ENCODE measurements around the gene PLCG2.

Gene PLCG2

GRCh38 chr16:81939164-81940056, 160.3 kb downstream of the PLCG2 start:
- TF ChIP-seq, protein P1, sequence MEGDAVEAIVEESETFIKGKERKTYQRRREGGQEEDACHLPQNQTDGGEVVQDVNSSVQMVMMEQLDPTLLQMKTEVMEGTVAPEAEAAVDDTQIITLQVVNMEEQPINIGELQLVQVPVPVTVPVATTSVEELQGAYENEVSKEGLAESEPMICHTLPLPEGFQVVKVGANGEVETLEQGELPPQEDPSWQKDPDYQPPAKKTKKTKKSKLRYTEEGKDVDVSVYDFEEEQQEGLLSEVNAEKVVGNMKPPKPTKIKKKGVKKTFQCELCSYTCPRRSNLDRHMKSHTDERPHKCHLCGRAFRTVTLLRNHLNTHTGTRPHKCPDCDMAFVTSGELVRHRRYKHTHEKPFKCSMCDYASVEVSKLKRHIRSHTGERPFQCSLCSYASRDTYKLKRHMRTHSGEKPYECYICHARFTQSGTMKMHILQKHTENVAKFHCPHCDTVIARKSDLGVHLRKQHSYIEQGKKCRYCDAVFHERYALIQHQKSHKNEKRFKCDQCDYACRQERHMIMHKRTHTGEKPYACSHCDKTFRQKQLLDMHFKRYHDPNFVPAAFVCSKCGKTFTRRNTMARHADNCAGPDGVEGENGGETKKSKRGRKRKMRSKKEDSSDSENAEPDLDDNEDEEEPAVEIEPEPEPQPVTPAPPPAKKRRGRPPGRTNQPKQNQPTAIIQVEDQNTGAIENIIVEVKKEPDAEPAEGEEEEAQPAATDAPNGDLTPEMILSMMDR (IDR thresholded peaks at IDR 0.05) = no peak
- TF ChIP-seq ZFX (IDR thresholded peaks at IDR 0.05; ENCODE audit: borderline replicate concordance) = no peak
- H3K27ac ChIP-seq = no peak overlapping the region

DNA sequence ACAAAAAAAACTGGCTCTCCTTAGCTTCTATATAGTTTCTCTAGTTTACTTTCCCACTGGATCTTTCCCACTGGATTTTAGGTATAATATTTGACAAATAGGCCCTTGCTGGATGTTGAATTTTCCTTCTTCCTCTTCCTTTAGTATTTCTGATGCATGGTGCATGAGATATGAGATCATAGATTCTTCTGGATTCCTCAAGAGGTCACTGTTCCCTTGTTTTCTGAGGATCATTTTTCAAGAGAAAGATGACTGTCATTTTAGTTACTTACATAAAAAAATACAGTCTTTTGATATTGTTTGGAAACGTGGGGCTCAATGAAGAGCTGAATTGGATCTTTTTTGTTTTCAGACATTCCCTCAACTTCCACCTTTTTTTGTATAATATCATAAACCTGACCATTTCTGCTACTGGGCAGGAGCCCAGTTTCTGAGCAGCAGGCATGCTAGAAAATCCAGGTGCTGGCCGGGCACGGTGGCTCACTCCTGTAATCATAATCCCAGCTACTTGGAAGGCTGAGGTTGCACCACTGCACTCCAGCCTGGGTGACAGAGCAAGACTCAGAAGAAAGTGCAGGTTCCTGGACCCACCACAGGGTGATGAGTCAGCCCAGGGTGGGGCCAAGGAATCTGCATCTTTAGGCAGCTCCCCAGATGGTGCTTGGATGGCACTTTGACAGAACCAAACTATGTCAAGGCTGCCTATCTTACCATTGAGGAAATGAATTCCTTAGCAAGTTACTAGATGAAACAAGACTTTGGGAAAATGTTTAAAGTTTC, 161.9 kb downstream of the PLCG2 start:
- TF ChIP-seq, protein P1 (IDR thresholded peaks at IDR 0.05) = peak; percentile 63
- no peak for TF ChIP-seq ZFX (IDR thresholded peaks at IDR 0.05; ENCODE audit: borderline replicate concordance)
- no peak overlapping the region for H3K27ac ChIP-seq

DNA sequence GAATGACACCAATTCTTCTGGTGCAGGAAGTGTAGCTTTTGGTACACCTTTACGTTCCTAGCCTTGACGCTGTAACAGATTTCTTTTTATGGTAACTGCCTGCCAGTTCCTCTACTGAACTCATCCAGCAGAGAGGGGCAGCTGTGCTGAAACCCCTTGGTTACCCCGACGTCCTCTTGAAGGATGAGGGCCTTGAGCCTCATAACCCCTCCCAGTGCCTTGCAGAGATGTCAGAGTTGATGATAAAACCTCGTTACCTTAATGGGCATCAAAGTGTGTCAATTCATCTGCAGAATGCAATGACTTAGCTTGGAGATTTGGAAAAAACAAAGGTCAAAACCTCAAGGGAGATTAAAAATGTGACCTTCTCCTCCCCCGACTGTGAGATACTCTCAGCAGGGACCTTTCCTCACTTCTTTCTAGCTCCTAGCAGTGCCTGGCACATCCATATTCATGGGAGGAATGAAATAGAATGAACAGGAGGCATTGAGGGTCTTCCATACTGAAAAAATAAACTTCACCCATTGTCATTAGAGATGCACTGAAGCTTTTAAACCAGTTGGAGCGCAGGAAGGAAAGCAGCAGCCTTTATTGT, 163.0 kb downstream of the PLCG2 start:
- no peak overlapping the region for H3K27ac ChIP-seq
- TF ChIP-seq, protein P1 (IDR thresholded peaks at IDR 0.05) = no peak
- no peak for TF ChIP-seq ZFX (IDR thresholded peaks at IDR 0.05; ENCODE audit: borderline replicate concordance)

DNA sequence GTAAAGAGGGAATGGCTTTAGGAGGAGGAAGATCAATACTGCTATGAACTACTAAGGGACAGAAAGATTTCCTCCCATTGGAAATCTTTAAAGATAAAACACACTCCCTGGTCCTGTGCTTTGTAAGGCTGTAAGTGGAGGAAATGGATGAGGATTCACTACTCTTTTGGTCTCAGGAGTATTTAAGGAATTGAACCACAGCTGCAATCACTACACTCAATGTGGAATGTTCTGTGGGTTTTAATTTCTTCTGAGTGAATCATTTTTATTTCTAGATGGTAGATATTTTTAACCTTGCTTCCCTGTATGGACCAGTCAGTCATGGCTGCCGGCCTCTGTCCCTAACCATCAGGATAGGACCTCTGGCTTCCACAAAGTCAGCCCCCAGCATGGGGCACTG, 166.6 kb downstream of the PLCG2 start:
- no peak overlapping the region for H3K27ac ChIP-seq
- TF ChIP-seq, protein P1 (IDR thresholded peaks at IDR 0.05) = no peak
- no peak for TF ChIP-seq ZFX (IDR thresholded peaks at IDR 0.05; ENCODE audit: borderline replicate concordance)

DNA sequence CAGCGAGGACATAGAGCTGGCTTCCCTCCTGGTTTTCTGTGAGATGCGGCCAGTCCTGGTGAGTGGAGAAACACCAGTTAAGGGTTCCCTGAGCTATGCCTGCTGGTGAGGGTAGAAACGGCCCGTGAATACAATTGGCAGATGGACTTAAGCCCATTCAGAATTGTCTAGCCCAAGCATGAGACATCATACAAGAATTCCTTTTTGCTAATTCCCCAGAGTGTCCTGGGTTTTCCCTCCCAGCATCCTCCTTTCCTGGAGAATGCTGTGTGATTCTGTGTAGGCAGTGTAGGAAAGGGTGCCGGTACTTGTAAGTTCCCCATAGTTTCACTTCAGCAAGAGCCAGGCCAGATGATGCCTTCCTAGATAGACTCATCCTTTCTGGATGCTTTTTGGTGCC, 167.1 kb downstream of the PLCG2 start:
- TF ChIP-seq, protein P1 (IDR thresholded peaks at IDR 0.05) = no peak
- no peak for TF ChIP-seq ZFX (IDR thresholded peaks at IDR 0.05; ENCODE audit: borderline replicate concordance)
- no peak overlapping the region for H3K27ac ChIP-seq

DNA sequence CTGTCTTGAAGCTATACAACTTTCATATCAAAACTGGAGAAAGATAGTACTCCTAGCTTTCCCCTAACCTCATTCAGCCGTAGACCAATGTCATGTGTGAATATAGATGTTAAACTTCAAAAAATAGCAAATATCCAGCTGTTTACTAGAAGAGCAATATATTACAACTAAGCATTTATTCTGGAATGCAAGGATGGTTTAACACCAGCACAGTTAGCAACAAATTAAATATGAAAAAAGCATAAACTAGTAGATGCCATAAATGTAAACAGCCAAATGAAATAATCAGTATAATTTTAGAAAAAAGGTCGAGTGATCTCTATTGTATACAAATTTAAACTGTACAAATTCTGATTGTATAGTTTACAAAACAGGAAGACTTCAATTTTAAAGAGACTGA, 172.5 kb downstream of the PLCG2 start:
- no peak for TF ChIP-seq ZFX (IDR thresholded peaks at IDR 0.05; ENCODE audit: borderline replicate concordance)
- TF ChIP-seq, protein P1 (IDR thresholded peaks at IDR 0.05) = no peak
- H3K27ac ChIP-seq = no peak overlapping the region
